H9 (cell line): ENCODE results near the gene PDE1C. TPM values are rescaled to one million over a fixed set of nuclear protein-coding genes. Genes with fewer than 3 reads are reported as not detected.

Source experiments
- DNase-seq: peaks from one replicate; pipeline ENCODE4 v3.0.0-alpha.2; 2017
- H2AFZ ChIP-seq: one replicate; pipeline ENCODE4 v1.6.1; 2013; ENCODE audit warnings: mild to moderate bottlenecking, low read length, control low read depth, moderate library complexity
- H2AK5ac ChIP-seq: 2 replicates; pipeline ENCODE4 v1.6.1; 2013; ENCODE audit warnings: low read length, control low read depth, mixed read lengths; ENCODE audit not compliant: insufficient read length
- H2BK120ac ChIP-seq: one replicate; pipeline ENCODE4 v1.6.1; 2013; ENCODE audit warnings: low read depth, mild to moderate bottlenecking, low read length, control low read depth, inconsistent platforms; ENCODE audit not compliant: poor library complexity, severe bottlenecking
- H2BK12ac ChIP-seq: 2 replicates; pipeline ENCODE4 v1.6.1; 2013; ENCODE audit warnings: low read length, control low read depth, mixed read lengths, low read depth; ENCODE audit not compliant: insufficient read length
- H2BK15ac ChIP-seq: 2 replicates; pipeline ENCODE4 v1.6.1; 2013; ENCODE audit warnings: low read depth, low read length, control low read depth
- H2BK20ac ChIP-seq: one replicate; pipeline ENCODE4 v1.6.1; 2013; ENCODE audit warnings: low read depth, mild to moderate bottlenecking, low read length, control low read depth, inconsistent platforms; ENCODE audit not compliant: poor library complexity, severe bottlenecking
- H2BK5ac ChIP-seq: 2 replicates; pipeline ENCODE4 v1.6.1; 2013; ENCODE audit warnings: low read length, control low read depth, mixed read lengths; ENCODE audit not compliant: insufficient read length
- H3K14ac ChIP-seq: 2 replicates; pipeline ENCODE4 v1.6.1; 2013; ENCODE audit warnings: low read length, control low read depth; ENCODE audit not compliant: insufficient read depth
- H3K18ac ChIP-seq: 2 replicates; pipeline ENCODE4 v1.6.1; 2013; ENCODE audit warnings: low read depth, mild to moderate bottlenecking, mixed read lengths, low read length, control low read depth; ENCODE audit not compliant: insufficient read length
- H3K23ac ChIP-seq: 2 replicates; pipeline ENCODE4 v1.6.1; 2013; ENCODE audit warnings: low read length, control low read depth, mixed read lengths, low read depth; ENCODE audit not compliant: insufficient read length
- H3K23me2 ChIP-seq: 2 replicates; pipeline ENCODE4 v1.6.1; 2013; ENCODE audit warnings: low read depth, mild to moderate bottlenecking, mixed read lengths, low read length, control low read depth; ENCODE audit not compliant: insufficient read length, poor library complexity, severe bottlenecking
- H3K27ac ChIP-seq: 2 replicates; pipeline ENCODE4 v1.5.1; 2013; ENCODE audit warnings: low read length, control low read depth, mixed read lengths, low read depth; ENCODE audit not compliant: insufficient read length
- H3K27me3 ChIP-seq: 2 replicates; pipeline ENCODE4 v1.6.1; 2013; ENCODE audit warnings: low read length, control low read depth, inconsistent platforms; ENCODE audit not compliant: insufficient read depth
- H3K4ac ChIP-seq: 2 replicates; pipeline ENCODE4 v1.6.1; 2013; ENCODE audit warnings: low read depth, mild to moderate bottlenecking, control low read depth, inconsistent platforms, low read length, moderate library complexity
- H3K4me1 ChIP-seq: 2 replicates; pipeline ENCODE4 v1.6.1; 2013; ENCODE audit warnings: low read length, control low read depth, inconsistent platforms; ENCODE audit not compliant: insufficient read depth
- H3K4me2 ChIP-seq: 2 replicates; pipeline ENCODE4 v1.6.1; 2013; ENCODE audit warnings: low read length, control low read depth, mixed read lengths; ENCODE audit not compliant: insufficient read length, insufficient read depth
- H3K56ac ChIP-seq: 2 replicates; pipeline ENCODE4 v1.6.1; 2013; ENCODE audit warnings: low read depth, mild to moderate bottlenecking, mixed read lengths, low read length, control low read depth; ENCODE audit not compliant: insufficient read length
- H3K79me1 ChIP-seq: 2 replicates; pipeline ENCODE4 v1.6.1; 2013; ENCODE audit warnings: low read depth, mild to moderate bottlenecking, moderate library complexity, low read length, control low read depth, inconsistent platforms; ENCODE audit not compliant: insufficient read depth, poor library complexity, severe bottlenecking
- H3K79me2 ChIP-seq: 2 replicates; pipeline ENCODE4 v1.6.1; 2013; ENCODE audit warnings: low read length, control low read depth, inconsistent platforms; ENCODE audit not compliant: insufficient read depth
- H3K9ac ChIP-seq: 2 replicates; pipeline ENCODE4 v1.6.1; 2013; ENCODE audit warnings: low read length, control low read depth, mixed read lengths; ENCODE audit not compliant: insufficient read length; ENCODE audit errors: extremely low read depth
- H3K9me3 ChIP-seq: one replicate; pipeline ENCODE4 v1.6.1; 2013; ENCODE audit warnings: low read depth, low read length, inconsistent platforms; ENCODE audit not compliant: control insufficient read depth
- H3T11ph ChIP-seq: one replicate; pipeline ENCODE4 v1.6.1; 2013; ENCODE audit warnings: mild to moderate bottlenecking, low read length, control low read depth, inconsistent platforms
- H4K20me1 ChIP-seq: one replicate; pipeline ENCODE4 v1.6.1; 2013; ENCODE audit not compliant: control insufficient read depth, insufficient read length, insufficient read depth
- H4K5ac ChIP-seq: 2 replicates; pipeline ENCODE4 v1.6.1; 2013; ENCODE audit warnings: low read depth, mild to moderate bottlenecking, mixed read lengths, low read length, control low read depth; ENCODE audit not compliant: insufficient read length
- H4K8ac ChIP-seq: replicated peaks from 2 replicates; pipeline ENCODE4 v1.6.1; 2013; ENCODE audit warnings: low read length, control low read depth, mixed read lengths, low read depth; ENCODE audit not compliant: insufficient read length
- H4K91ac ChIP-seq: 2 replicates; pipeline ENCODE4 v1.6.1; 2013; ENCODE audit warnings: low read depth, mild to moderate bottlenecking, moderate library complexity, mixed read lengths, low read length, control low read depth; ENCODE audit not compliant: insufficient read length
- H3K27ac Mint-ChIP-seq, 3 experiments: 2 replicates in 2 of 3; 3 replicates in 1 of 3; pipeline ENCODE4 v1.8.0; 2020 to 2021; ENCODE audit warnings: mixed read lengths in 3 of 3, mild to moderate bottlenecking in 1 of 3, moderate library complexity in 1 of 3
- H3K27me3 Mint-ChIP-seq: 2 replicates; pipeline ENCODE4 v1.8.0; 2021; ENCODE audit warnings: low read depth, mild to moderate bottlenecking, moderate library complexity, mixed read lengths
- H3K36me3 Mint-ChIP-seq, 3 experiments: 2 replicates in 2 of 3; 3 replicates in 1 of 3; pipeline ENCODE4 v1.8.0; 2020 to 2021; ENCODE audit warnings: low read depth in 3 of 3, mixed read lengths in 3 of 3; ENCODE audit not compliant: insufficient read depth in 1 of 3
- H3K4me1 Mint-ChIP-seq, 2 experiments: 2 replicates each; pipeline ENCODE4 v1.8.0; 2020; ENCODE audit warnings: mixed read lengths in 2 of 2
- H3K4me3 Mint-ChIP-seq, 2 experiments: 2 replicates in 1 of 2; 3 replicates in 1 of 2; pipeline ENCODE4 v1.8.0; 2020 to 2021; ENCODE audit warnings: mild to moderate bottlenecking in 2 of 2, mixed read lengths in 2 of 2, moderate library complexity in 1 of 2
- H3K9me3 Mint-ChIP-seq, 2 experiments: 2 replicates in 1 of 2; 3 replicates in 1 of 2; pipeline ENCODE4 v1.8.0; 2020; ENCODE audit warnings: mild to moderate bottlenecking in 2 of 2, mixed read lengths in 2 of 2, moderate library complexity in 1 of 2
- WGBS: extraction: QIAGEN DNeasy Blood & Tissue Kit; methylation state at CpG from one replicate; pipeline ENCODE4 v1.1.7; 2013; ENCODE audit warnings: missing lambda C conversion rate, low lambda C conversion rate, mixed read lengths; ENCODE audit not compliant: insufficient read length; ENCODE audit errors: extremely low coverage; 5-methylcytosine and 5-hydroxymethylcytosine counted together
- total RNA-seq: library from RNA; stranded (reverse); gene quantifications from 2 replicates; pipeline ENCODE4 v1.2.1, GENCODE V29; 2021
- TF ChIP-seq, protein P1 (sequence below): fragments of 200-600 bp; sonication (generic); conservative IDR thresholded peaks from 3 replicates; pipeline ENCODE4 v1.8.0; 2021; ENCODE audit warnings: antibody characterized with exemption, mild to moderate bottlenecking

The PDE1C gene
- total RNA-seq, 1 experiment from 2014 or later, result 0.17 TPM

DNA sequence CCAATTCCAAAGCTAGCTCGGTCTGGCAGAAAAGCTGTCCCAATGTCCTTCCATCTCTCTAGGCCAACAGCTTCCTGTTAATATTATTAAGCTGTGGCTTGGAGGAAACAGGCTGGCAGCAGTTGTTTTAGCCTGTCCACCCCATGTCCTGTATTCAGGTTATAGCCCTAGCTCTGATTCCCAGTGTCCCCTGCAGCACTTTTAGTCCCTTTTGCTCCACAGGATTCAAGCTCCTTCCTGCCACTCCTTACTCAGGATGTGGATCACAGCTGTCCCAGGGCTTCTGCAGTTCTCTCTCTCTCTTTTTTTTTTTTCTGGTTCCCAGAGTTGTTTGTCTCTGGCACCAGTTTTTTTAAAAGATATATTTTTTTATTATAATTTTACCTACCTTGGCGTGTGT lies 298.0 kb downstream of the PDE1C start:
- H3K9ac ChIP-seq, result no peak overlapping the region
- H3K79me2 ChIP-seq, result no peaks in the 10 kb centered on the region
- no peak overlapping the region for H2BK20ac ChIP-seq
- no peak overlapping the region for H3K4me2 ChIP-seq
- no peak overlapping the region for H2AFZ ChIP-seq
- H3K79me1 ChIP-seq, result no peaks in the 10 kb centered on the region
- WGBS, result no CpG with 5 or more reads among the region's 2 CpGs
- H3K27me3 ChIP-seq, result peaks cover 74% of the 10 kb centered on the region
- no peak overlapping the region for H2AK5ac ChIP-seq
- no peak overlapping the region for H2BK12ac ChIP-seq
- H4K91ac ChIP-seq, result no peak overlapping the region
- H3K56ac ChIP-seq, result no peak overlapping the region
- Mint-ChIP-seq H3K4me1 (peaks cover 19 to 24% of the 10 kb centered on the region in 2 experiments), H3K4me3 (no peak overlapping the region), H3K36me3 (no peaks in the 10 kb centered on the region), H3K27me3 (peaks cover 99% of the 10 kb centered on the region), H3K9me3 (peaks cover 0 to 16% of the 10 kb centered on the region in 2 experiments; a peak in 2 of 5 replicates), H3K27ac (no peak overlapping the region)
- no peaks in the 10 kb centered on the region for H3K9me3 ChIP-seq
- TF ChIP-seq, protein P1, sequence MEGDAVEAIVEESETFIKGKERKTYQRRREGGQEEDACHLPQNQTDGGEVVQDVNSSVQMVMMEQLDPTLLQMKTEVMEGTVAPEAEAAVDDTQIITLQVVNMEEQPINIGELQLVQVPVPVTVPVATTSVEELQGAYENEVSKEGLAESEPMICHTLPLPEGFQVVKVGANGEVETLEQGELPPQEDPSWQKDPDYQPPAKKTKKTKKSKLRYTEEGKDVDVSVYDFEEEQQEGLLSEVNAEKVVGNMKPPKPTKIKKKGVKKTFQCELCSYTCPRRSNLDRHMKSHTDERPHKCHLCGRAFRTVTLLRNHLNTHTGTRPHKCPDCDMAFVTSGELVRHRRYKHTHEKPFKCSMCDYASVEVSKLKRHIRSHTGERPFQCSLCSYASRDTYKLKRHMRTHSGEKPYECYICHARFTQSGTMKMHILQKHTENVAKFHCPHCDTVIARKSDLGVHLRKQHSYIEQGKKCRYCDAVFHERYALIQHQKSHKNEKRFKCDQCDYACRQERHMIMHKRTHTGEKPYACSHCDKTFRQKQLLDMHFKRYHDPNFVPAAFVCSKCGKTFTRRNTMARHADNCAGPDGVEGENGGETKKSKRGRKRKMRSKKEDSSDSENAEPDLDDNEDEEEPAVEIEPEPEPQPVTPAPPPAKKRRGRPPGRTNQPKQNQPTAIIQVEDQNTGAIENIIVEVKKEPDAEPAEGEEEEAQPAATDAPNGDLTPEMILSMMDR, result no peak
- no peak overlapping the region for H3K18ac ChIP-seq
- H3K23ac ChIP-seq, result no peak overlapping the region
- no peak overlapping the region for H4K5ac ChIP-seq
- no peak overlapping the region for H3K27ac ChIP-seq
- no peak overlapping the region for H2BK15ac ChIP-seq
- H3K23me2 ChIP-seq, result no peaks in the 10 kb centered on the region
- DNase-seq, result no peak
- H2BK120ac ChIP-seq, result no peak overlapping the region
- H4K8ac ChIP-seq, result no peak overlapping the region
- no peak overlapping the region for H2BK5ac ChIP-seq
- H3T11ph ChIP-seq, result no peak overlapping the region
- no peaks in the 10 kb centered on the region for H3K4me1 ChIP-seq
- H4K20me1 ChIP-seq, result no peaks in the 10 kb centered on the region
- no peak overlapping the region for H3K14ac ChIP-seq
- no peak overlapping the region for H3K4ac ChIP-seq
